Ishikawa (cell line): ENCODE results near the gene AADACL4.

Source experiments
- CEBPB ChIP-seq: IDR thresholded peaks from 2 replicates; pipeline ENCODE4 v1.6.1; 2012
- CREB1 ChIP-seq: IDR thresholded peaks from 2 replicates; pipeline ENCODE4 v1.6.1; 2012; ENCODE audit warnings: low read depth
- EGR1 ChIP-seq: IDR thresholded peaks from 2 replicates; pipeline ENCODE4 v1.6.1; 2012
- EP300 ChIP-seq: IDR thresholded peaks from 2 replicates; pipeline ENCODE4 v1.6.1; 2012; ENCODE audit warnings: borderline replicate concordance
- FOXM1 ChIP-seq: IDR thresholded peaks from 2 replicates; pipeline ENCODE4 v1.6.1; 2012; ENCODE audit warnings: low read depth, borderline replicate concordance
- NFIC ChIP-seq: IDR thresholded peaks from 2 replicates; pipeline ENCODE4 v1.6.1; 2012
- RAD21 ChIP-seq: IDR thresholded peaks from 2 replicates; pipeline ENCODE4 v1.6.1; 2012; ENCODE audit warnings: low read depth
- TAF1 ChIP-seq: IDR thresholded peaks from 2 replicates; pipeline ENCODE4 v1.6.1; 2012; ENCODE audit warnings: low read depth, mild to moderate bottlenecking
- TCF12 ChIP-seq: IDR thresholded peaks from 2 replicates; pipeline ENCODE4 v1.6.1; 2012; ENCODE audit warnings: low read depth
- TEAD4 ChIP-seq: IDR thresholded peaks from 2 replicates; pipeline ENCODE4 v1.6.1; 2012
- YY1 ChIP-seq: IDR thresholded peaks from 2 replicates; pipeline ENCODE4 v1.6.1; 2012; ENCODE audit warnings: low read depth
- ZBTB7A ChIP-seq: IDR thresholded peaks from 2 replicates; pipeline ENCODE4 v1.6.1; 2012; ENCODE audit warnings: low read depth
- TF ChIP-seq, protein P1 (sequence below): IDR thresholded peaks from 2 replicates; pipeline ENCODE4 v1.6.1; 2012
- TF ChIP-seq, protein P2 (sequence below): IDR thresholded peaks from 2 replicates; pipeline ENCODE4 v1.6.1; 2012
- TF ChIP-seq, protein P3 (sequence below): IDR thresholded peaks from 2 replicates; pipeline ENCODE4 v1.6.1; 2012; ENCODE audit warnings: low read depth, mild to moderate bottlenecking

AADACL4 gene

DNA sequence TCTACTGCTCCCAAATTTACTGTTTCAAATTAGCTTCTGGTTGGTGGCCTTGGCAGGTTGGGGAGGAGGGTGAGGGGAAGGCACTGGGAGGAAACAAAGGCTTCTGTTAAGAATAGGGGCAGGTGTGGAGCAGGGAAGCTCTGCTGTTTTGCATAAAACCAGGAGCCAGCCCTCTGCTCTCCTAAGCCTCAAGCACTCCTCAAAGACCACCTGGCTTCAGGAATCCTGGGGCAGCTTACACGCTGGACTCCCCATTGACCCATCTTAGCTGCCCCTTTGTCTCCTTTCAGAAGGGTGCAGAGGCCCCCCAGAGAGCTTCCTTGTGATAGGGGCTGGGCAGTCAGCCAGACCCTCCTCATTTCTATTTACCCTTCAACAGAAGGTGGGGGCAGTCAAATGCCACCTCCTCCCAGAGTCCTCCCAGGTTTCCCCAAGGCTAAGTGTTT is 14.4 kb upstream of the AADACL4 start:
- TF ChIP-seq, protein P1, sequence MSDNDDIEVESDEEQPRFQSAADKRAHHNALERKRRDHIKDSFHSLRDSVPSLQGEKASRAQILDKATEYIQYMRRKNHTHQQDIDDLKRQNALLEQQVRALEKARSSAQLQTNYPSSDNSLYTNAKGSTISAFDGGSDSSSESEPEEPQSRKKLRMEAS, result no peak
- TF ChIP-seq TEAD4 (no peak), FOXM1 (no peak), ZBTB7A (no peak), CREB1 (no peak), RAD21 (no peak), NFIC (no peak), TCF12 (no peak)
- TF ChIP-seq, protein P2, sequence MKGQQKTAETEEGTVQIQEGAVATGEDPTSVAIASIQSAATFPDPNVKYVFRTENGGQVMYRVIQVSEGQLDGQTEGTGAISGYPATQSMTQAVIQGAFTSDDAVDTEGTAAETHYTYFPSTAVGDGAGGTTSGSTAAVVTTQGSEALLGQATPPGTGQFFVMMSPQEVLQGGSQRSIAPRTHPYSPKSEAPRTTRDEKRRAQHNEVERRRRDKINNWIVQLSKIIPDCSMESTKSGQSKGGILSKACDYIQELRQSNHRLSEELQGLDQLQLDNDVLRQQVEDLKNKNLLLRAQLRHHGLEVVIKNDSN, result no peak

- TF ChIP-seq CEBPB, result no peak
- TF ChIP-seq ZBTB7A, result no peak
- TF ChIP-seq, protein P3, sequence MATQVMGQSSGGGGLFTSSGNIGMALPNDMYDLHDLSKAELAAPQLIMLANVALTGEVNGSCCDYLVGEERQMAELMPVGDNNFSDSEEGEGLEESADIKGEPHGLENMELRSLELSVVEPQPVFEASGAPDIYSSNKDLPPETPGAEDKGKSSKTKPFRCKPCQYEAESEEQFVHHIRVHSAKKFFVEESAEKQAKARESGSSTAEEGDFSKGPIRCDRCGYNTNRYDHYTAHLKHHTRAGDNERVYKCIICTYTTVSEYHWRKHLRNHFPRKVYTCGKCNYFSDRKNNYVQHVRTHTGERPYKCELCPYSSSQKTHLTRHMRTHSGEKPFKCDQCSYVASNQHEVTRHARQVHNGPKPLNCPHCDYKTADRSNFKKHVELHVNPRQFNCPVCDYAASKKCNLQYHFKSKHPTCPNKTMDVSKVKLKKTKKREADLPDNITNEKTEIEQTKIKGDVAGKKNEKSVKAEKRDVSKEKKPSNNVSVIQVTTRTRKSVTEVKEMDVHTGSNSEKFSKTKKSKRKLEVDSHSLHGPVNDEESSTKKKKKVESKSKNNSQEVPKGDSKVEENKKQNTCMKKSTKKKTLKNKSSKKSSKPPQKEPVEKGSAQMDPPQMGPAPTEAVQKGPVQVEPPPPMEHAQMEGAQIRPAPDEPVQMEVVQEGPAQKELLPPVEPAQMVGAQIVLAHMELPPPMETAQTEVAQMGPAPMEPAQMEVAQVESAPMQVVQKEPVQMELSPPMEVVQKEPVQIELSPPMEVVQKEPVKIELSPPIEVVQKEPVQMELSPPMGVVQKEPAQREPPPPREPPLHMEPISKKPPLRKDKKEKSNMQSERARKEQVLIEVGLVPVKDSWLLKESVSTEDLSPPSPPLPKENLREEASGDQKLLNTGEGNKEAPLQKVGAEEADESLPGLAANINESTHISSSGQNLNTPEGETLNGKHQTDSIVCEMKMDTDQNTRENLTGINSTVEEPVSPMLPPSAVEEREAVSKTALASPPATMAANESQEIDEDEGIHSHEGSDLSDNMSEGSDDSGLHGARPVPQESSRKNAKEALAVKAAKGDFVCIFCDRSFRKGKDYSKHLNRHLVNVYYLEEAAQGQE, result no peak
- TF ChIP-seq CREB1, result no peak
- TF ChIP-seq TCF12, result no peak
- no peak for TF ChIP-seq EP300
- TF ChIP-seq, protein P1, result no peak
- no peak for TF ChIP-seq RAD21
- TF ChIP-seq NFIC, result no peak
- TF ChIP-seq, protein P2, result no peak
- TF ChIP-seq TAF1, result no peak
- no peak for TF ChIP-seq FOXM1
- TF ChIP-seq EGR1, result no peak
- no peak for TF ChIP-seq YY1
Measured at GRCh38 chr1:12629985-12630760, 13.7 kb upstream of the AADACL4 start.

GRCh38 chr1:12630946-12631530 is 12.8 kb upstream of the AADACL4 start:
- TF ChIP-seq TAF1 (no peak), EGR1 (no peak), ZBTB7A (no peak), TCF12 (no peak), RAD21 (no peak), TEAD4 (no peak), FOXM1 (no peak), CREB1 (no peak)

GRCh38 chr1:12631571-12631970 is 12.3 kb upstream of the AADACL4 start:
- TF ChIP-seq, protein P2, result no peak
- TF ChIP-seq TCF12, result no peak
- TF ChIP-seq EP300, result no peak
- no peak for TF ChIP-seq TAF1
- no peak for TF ChIP-seq NFIC
- TF ChIP-seq, protein P3, result no peak
- no peak for TF ChIP-seq TEAD4
- TF ChIP-seq FOXM1, result no peak
- TF ChIP-seq EGR1, result no peak
- no peak for TF ChIP-seq CREB1
- no peak for TF ChIP-seq YY1
- TF ChIP-seq ZBTB7A, result no peak
- TF ChIP-seq, protein P1, result no peak
- no peak for TF ChIP-seq CEBPB
- TF ChIP-seq RAD21, result no peak
